LNCAP (cell line): ENCODE measurements around the gene GTPBP6.

Experiments used
- CTCF ChIP-seq: fragments of 450-650 bp; IDR thresholded peaks from 2 replicates; pipeline ENCODE4 v1.5.1; 2017; ENCODE audit warnings: mild to moderate bottlenecking

GTPBP6 gene

GRCh38 chrX:261167-261918, 57.3 kb downstream of the GTPBP6 start:
- TF ChIP-seq CTCF = no peak

DNA sequence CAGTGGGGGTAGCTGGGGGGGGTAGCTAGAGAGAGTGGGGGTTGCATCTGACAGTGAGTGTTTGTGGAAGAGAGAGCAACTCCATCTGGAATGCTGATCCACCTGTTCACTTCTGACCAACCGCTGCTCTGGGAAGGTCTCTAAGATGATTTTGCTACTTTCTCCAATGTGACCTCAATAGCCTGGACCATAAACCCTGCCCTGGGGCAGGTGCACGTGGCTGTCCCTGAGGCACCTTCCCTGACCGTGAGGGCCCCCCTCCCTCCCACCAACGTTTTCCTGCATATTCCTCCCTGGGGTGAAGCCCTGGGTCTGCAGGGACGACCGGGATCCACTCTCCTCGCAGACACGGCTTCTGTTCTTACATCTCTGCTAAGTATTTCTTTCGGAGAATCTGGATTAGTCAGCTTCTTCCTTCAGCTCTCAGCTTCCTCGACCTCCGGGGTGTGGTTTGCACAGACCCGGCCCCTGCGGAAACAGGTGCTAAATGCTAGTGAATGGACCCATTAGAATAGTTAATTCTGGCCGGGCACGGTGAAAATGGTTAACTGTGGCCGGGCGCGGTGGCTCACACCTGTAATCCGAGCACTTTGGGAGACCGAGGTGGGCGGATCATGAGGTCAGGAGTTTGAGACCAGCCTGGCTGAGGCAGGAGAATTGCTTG, 58.8 kb downstream of the GTPBP6 start:
- TF ChIP-seq CTCF = no peak

DNA sequence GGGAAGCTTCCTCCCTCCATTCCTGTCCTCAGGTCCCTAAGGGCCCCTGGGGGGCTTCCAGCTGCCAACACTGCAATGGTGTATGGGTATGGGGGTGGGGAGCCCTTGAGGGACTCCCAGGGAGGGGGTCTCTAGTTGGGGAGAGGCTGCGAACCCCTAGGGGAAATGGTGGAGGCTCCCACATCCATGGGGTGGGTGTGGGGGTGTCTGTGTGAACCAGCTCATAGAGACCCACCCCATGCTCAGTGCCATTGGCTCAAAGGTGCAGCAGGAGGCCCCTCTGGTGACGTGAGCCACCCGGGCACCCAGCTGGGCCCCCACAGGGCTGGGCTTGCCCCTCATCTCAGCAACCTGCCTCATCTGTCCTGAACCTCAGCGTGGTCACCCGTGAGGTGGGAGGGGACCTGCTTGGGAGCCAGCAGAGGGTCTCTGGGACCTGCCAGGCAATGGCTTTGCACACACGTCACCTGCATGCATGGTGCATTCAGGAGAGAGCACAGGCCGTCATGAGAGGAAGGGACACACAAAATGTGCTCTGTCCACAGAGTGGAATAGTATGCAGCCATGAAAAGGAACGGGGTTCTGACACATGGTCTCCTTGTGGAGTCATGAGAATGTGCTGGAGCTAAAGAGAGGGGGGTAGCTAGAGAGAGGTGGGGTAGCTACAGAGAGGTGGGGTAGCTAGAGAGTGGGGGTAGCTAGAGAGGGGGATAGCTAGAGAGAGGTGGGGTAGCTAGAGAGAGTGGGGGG, 60.1 kb downstream of the GTPBP6 start:
- no peak for TF ChIP-seq CTCF

DNA sequence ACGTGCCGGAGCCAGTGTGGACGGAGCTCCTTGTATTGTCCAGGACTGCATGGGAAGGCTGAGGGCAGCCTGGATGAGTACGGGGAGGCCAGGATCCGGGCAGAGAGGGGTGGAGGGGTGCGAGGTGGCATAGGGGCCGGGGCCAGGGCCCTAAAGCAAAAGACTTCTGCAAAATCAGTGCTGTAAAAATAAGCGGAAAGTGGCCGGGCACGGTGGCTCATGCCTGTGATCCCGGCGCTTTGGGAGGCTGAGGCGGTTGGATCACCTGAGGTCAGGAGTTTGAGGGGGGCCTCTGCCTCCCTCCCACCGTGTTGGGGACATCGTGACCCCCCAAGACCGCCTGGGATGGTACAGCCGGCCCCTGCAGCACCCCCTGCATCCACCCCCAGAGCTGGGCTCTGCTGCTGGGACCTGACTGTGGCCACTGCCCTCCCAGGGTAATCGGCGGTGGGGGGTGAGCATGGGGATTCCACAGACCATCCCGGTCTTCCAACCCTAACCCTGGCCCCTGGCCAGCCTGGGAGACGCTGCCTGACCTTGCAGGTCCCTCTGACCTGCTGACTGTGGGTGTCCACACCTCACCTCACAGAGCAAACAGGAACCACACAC, 60.8 kb downstream of the GTPBP6 start:
- no peak for TF ChIP-seq CTCF

DNA sequence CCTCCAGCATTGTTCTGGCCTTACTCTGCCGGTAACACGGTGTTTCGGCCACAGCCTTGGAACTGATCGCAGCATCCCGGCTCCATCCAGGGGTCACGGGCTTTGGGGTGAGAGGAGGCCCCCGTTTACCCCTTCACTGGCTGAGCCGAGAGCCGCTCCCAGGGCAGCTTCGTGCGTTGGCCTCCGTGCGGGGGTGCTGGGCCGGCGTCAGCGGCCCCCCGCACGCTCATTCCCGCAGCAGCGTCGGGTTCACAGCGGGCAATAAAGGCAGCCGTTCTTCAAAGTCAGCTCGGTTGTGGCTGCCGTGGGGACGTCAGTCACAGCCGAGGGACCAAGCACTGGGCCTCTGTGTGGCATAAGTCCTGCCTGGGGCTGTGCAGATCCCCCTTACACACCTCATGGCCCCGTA, 62.7 kb downstream of the GTPBP6 start:
- TF ChIP-seq CTCF = no peak
